HG02642 (cell line): ENCODE results near the gene B4GALT2.

Experiments
- ATAC-seq: cut with Tn5 transposase; IDR thresholded peaks from one replicate; pipeline ENCODE4 v1.9.1; 2021; ENCODE audit warnings: mild to moderate bottlenecking; ENCODE audit not compliant: unreplicated experiment, poor library complexity

Gene B4GALT2

GRCh38 chr1:43998000-43998378 is 19.0 kb downstream of the B4GALT2 start:
- no peak for ATAC-seq

- no peak for ATAC-seq
Measured at GRCh38 chr1:43999455-43999854, 20.4 kb downstream of the B4GALT2 start.

- ATAC-seq: no peak
Measured at GRCh38 chr1:44000122-44000665, 21.2 kb downstream of the B4GALT2 start.

GRCh38 chr1:44002165-44002564 is 23.2 kb downstream of the B4GALT2 start:
- no peak for ATAC-seq

- ATAC-seq: no peak
Measured at GRCh38 chr1:44002606-44003157, 23.7 kb downstream of the B4GALT2 start.

GRCh38 chr1:44008259-44008658 is 29.2 kb downstream of the B4GALT2 start:
- no peak for ATAC-seq

GRCh38 chr1:44010935-44011471 is 32.0 kb downstream of the B4GALT2 start:
- no peak for ATAC-seq

GRCh38 chr1:44012404-44012803 is 33.4 kb downstream of the B4GALT2 start:
- no peak for ATAC-seq

- no peak for ATAC-seq
Measured at GRCh38 chr1:44012941-44013609, 34.1 kb downstream of the B4GALT2 start.

- no peak for ATAC-seq
Measured at GRCh38 chr1:44013949-44014348, 34.9 kb downstream of the B4GALT2 start.

GRCh38 chr1:44014365-44015104 is 35.5 kb downstream of the B4GALT2 start:
- no peak for ATAC-seq

GRCh38 chr1:44015206-44015605 is 36.2 kb downstream of the B4GALT2 start:
- ATAC-seq: no peak

- no peak for ATAC-seq
Measured at GRCh38 chr1:44016041-44016889, 37.3 kb downstream of the B4GALT2 start.

GRCh38 chr1:44016890-44017400 is 37.9 kb downstream of the B4GALT2 start:
- no peak for ATAC-seq

- ATAC-seq: no peak
Measured at GRCh38 chr1:44019466-44019948, 40.5 kb downstream of the B4GALT2 start.

GRCh38 chr1:44020464-44020863 is 41.5 kb downstream of the B4GALT2 start:
- no peak for ATAC-seq

- ATAC-seq: no peak
Measured at GRCh38 chr1:44021156-44021555, 42.1 kb downstream of the B4GALT2 start.

- ATAC-seq: no peak
Measured at GRCh38 chr1:44021581-44022321, 42.7 kb downstream of the B4GALT2 start.
